M059J (cell line): ENCODE measurements around the gene TBRG4. TPM values are rescaled to one million over a fixed set of nuclear protein-coding genes. Genes with fewer than 3 reads are reported as not detected.

Source experiments
- DNase-seq: peaks from one replicate; pipeline ENCODE4 v3.0.0-alpha.2; 2012; ENCODE audit warnings: low read depth
- total RNA-seq: library from RNA; depleted of rRNA; stranded (reverse); fragments of >200 nt; shearing (Covaris generic); gene quantifications from 2 replicates; pipeline ENCODE4 v1.2.3, GENCODE V29; 2014

The TBRG4 gene
- total RNA-seq, 1 experiment from 2014 or later = 66.6 TPM

- DNase-seq = no peak
These were observed 36.8 kb downstream of the TBRG4 start for GRCh38 chr7:45074528-45075354.

GRCh38 chr7:45073786-45074527 lies 37.5 kb downstream of the TBRG4 start:
- DNase-seq = peak; percentile 59

GRCh38 chr7:45073031-45073785 lies 38.3 kb downstream of the TBRG4 start:
- DNase-seq = peak; percentile 48

- no peak for DNase-seq
These were observed 39.1 kb downstream of the TBRG4 start for GRCh38 chr7:45072131-45073030.

- no peak for DNase-seq
These were observed 40.0 kb downstream of the TBRG4 start for GRCh38 chr7:45071528-45071927.

- DNase-seq = no peak
These were observed 41.2 kb downstream of the TBRG4 start for GRCh38 chr7:45070254-45070642.

- no peak for DNase-seq
These were observed 41.8 kb downstream of the TBRG4 start for GRCh38 chr7:45069444-45070253.

GRCh38 chr7:45068236-45069023 lies 43.1 kb downstream of the TBRG4 start:
- DNase-seq = no peak

- DNase-seq = no peak
These were observed 43.9 kb downstream of the TBRG4 start for GRCh38 chr7:45067582-45067981.

GRCh38 chr7:45066409-45066808 lies 45.1 kb downstream of the TBRG4 start:
- no peak for DNase-seq

GRCh38 chr7:45065031-45065995 lies 46.2 kb downstream of the TBRG4 start:
- DNase-seq = no peak

GRCh38 chr7:45064047-45064725 lies 47.3 kb downstream of the TBRG4 start:
- no peak for DNase-seq

- no peak for DNase-seq
These were observed 49.6 kb downstream of the TBRG4 start for GRCh38 chr7:45061806-45062425.

GRCh38 chr7:45061352-45061751 lies 50.1 kb downstream of the TBRG4 start:
- DNase-seq = no peak

- DNase-seq = no peak
These were observed 51.2 kb downstream of the TBRG4 start for GRCh38 chr7:45060295-45060694.

- peak; percentile 36 for DNase-seq
These were observed 53.6 kb downstream of the TBRG4 start for GRCh38 chr7:45057878-45058277.

- DNase-seq = no peak
These were observed 55.8 kb downstream of the TBRG4 start for GRCh38 chr7:45055594-45056219.
